Fibroblast of mammary gland (primary cell): ENCODE results near the gene RELL1.

Source experiments
- DNase-seq: peaks from one replicate; pipeline ENCODE4 v3.0.0-alpha.2; 2010; ENCODE audit warnings: low read depth
- H3K4me3 ChIP-seq: 2 replicates; pipeline ENCODE4 v1.5.1; 2011; ENCODE audit warnings: low read depth, mild to moderate bottlenecking, low read length, moderate library complexity; ENCODE audit not compliant: control insufficient read depth
- TF ChIP-seq, protein P1 (sequence below): conservative IDR thresholded peaks from 2 replicates; pipeline ENCODE4 v1.5.1; 2011; ENCODE audit warnings: low read depth, low read length, inconsistent platforms; ENCODE audit not compliant: control insufficient read depth, insufficient read depth

The RELL1 gene

GRCh38 chr4:37599092-37599790 lies 86.9 kb downstream of the RELL1 start:
- no peak for DNase-seq
- TF ChIP-seq, protein P1, sequence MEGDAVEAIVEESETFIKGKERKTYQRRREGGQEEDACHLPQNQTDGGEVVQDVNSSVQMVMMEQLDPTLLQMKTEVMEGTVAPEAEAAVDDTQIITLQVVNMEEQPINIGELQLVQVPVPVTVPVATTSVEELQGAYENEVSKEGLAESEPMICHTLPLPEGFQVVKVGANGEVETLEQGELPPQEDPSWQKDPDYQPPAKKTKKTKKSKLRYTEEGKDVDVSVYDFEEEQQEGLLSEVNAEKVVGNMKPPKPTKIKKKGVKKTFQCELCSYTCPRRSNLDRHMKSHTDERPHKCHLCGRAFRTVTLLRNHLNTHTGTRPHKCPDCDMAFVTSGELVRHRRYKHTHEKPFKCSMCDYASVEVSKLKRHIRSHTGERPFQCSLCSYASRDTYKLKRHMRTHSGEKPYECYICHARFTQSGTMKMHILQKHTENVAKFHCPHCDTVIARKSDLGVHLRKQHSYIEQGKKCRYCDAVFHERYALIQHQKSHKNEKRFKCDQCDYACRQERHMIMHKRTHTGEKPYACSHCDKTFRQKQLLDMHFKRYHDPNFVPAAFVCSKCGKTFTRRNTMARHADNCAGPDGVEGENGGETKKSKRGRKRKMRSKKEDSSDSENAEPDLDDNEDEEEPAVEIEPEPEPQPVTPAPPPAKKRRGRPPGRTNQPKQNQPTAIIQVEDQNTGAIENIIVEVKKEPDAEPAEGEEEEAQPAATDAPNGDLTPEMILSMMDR, result no peak
- H3K4me3 ChIP-seq, result no peak overlapping the region

- DNase-seq, result no peak
- no peak overlapping the region for H3K4me3 ChIP-seq
- TF ChIP-seq, protein P1, result no peak
Measured at GRCh38 chr4:37597034-37597433, 89.1 kb downstream of the RELL1 start.

GRCh38 chr4:37595875-37596680 lies 90.1 kb downstream of the RELL1 start:
- TF ChIP-seq, protein P1, result no peak
- no peak overlapping the region for H3K4me3 ChIP-seq
- no peak for DNase-seq

DNA sequence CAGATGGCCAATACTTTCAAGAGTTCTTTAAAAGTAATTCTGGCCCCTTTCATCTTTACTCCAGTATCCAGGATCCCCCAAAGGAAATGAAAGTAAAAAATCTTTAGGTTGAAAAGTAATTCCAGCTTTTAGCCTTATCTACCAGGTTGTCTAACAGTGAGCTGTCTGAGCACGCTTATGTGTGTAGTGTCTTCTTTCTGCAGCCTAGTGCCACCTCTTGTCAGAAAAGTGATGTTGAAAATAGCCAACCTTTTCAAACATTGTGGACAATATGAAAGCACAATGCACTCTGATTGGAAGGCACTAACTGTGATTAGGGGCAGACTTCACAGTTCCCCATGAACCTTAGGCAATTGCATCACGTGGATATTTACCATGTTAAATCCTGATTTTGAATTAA lies 92.1 kb downstream of the RELL1 start:
- TF ChIP-seq, protein P1, result no peak
- H3K4me3 ChIP-seq, result no peak overlapping the region
- no peak for DNase-seq

DNA sequence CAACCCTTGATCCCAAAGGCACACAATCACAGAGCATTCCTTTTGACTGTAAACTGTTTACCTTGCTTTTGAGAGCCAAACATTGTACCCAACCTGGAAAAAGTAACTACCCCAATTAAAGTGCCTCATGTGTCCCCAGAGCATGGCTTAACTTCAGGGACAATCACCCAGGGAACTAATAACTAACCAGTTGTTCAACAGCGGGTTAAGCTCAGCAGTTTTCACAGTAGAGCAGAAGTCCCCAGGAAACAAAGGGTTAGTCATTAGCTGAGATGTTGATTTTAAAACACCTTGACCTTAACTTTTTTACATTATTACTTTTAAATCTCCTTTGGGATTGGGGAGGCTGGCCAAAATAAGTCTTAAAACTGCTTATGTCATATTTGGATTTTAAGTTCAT lies 94.8 kb downstream of the RELL1 start:
- DNase-seq, result no peak
- no peak overlapping the region for H3K4me3 ChIP-seq
- TF ChIP-seq, protein P1, result no peak

GRCh38 chr4:37590016-37590415 lies 96.2 kb downstream of the RELL1 start:
- no peak overlapping the region for H3K4me3 ChIP-seq
- no peak for DNase-seq
- TF ChIP-seq, protein P1, result no peak
